GM19023 (cell line): Measurements from ENCODE around the gene BMF.
A peak's percentile ranks its signal among the peaks of the same experiment; 100 is the strongest.
"Not testable (repeated sequence)": the region's sequence is repeated elsewhere in the genome, so short reads cannot be mapped to it uniquely, and the experiment has no call there.

ENCODE experiments used
- ATAC-seq: cut with Tn5 transposase; IDR thresholded peaks from one replicate; pipeline ENCODE4 v1.9.1; 2021; ENCODE audit warnings: mild to moderate bottlenecking, moderate library complexity; ENCODE audit not compliant: unreplicated experiment

BMF gene

GRCh38 chr15:40128766-40129660, 20.3 kb upstream of the BMF start:
- ATAC-seq = no peak

DNA sequence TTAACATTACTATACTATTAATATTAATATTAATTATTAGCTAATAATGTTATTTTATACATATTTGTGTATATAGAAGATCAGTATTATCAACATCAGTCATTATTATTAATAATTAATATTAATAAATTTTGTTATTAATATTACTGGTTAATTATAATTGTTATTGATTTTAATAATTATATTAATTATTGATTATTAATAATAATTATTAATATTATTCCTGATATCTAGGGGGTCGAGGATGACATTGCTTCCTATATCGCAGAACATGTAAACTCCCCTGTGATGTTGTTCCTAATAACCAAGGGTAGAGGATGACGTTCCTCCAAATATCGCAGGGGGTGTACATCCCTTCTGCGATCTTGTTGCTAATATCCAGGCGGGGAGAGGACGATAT, 17.3 kb upstream of the BMF start:
- ATAC-seq = no peak

DNA sequence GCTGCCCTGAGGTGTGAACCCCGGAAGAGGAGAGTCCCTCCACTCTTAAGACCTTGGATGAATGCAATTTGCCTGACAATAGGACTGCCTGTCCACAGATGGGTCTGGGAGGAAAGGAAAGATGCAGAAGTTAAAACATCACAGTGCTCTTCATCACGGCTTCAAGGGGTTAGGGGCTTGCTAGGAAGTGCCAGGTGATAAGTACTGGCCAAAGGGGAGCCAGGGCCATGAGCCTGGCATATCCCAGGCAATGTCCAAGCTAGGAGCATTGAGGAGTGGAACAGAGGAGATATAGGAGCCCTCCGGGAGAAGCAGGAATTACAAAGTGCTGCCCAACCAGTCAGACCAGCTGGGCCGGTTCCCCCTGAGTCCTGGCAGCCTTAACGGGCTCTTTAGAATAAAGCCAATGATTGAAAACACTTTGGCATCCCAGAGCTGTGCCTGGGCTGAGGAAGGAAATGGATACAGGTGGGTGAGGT, 16.2 kb upstream of the BMF start:
- ATAC-seq = not testable (repeated sequence)

- not testable (repeated sequence) for ATAC-seq
Observed at GRCh38 chr15:40124333-40124732, 15.7 kb upstream of the BMF start.

DNA sequence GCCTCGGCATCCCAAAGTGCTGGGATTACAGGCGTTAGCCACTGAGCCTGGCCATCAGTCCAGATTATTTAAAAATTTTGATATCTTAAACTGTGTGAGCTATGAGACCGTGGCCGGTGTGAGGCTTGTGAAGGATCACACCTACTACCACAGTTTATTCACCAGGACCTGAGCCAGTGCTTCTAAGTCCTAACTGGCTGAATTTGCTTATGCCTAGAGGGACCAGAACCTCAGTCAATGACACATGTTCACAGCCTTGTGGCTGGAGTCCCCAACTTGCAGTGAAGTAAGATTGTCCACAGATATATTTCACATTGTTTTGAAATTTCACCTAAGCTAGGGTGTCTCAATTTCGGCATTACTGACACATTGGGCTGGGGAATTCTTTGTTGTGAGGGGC, 15.2 kb upstream of the BMF start:
- not testable (repeated sequence) for ATAC-seq

- ATAC-seq = not testable (repeated sequence)
Observed at GRCh38 chr15:40122989-40123388, 14.3 kb upstream of the BMF start.

- ATAC-seq = no peak
Observed at GRCh38 chr15:40121911-40122638, 13.4 kb upstream of the BMF start.

GRCh38 chr15:40118473-40118872, 9.8 kb upstream of the BMF start:
- ATAC-seq = no peak

DNA sequence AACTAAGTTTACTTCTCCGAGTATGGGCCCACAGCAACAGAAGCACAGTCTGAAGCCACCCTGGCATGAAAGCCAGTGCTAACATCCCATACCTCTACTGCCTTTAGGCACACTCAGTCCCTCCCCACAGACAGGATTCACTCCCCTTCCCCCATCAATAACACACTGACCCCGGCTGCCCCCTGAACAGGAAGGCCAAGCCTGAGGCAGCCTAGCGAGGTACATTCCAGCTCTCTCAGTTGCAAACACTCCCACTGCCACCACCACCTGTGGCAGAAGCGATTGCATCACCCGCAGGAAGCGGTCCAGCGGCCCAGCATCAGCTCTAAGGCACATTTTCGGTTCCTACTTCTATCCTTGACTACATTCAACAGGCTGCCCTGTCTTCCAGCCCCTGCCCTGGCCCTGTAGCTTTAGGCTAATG, 7.0 kb upstream of the BMF start:
- ATAC-seq = peak; percentile 92

- not testable (repeated sequence) for ATAC-seq
Observed at GRCh38 chr15:40115106-40115505, 6.4 kb upstream of the BMF start.

- ATAC-seq = no peak
Observed at GRCh38 chr15:40114218-40114617, 5.5 kb upstream of the BMF start.

DNA sequence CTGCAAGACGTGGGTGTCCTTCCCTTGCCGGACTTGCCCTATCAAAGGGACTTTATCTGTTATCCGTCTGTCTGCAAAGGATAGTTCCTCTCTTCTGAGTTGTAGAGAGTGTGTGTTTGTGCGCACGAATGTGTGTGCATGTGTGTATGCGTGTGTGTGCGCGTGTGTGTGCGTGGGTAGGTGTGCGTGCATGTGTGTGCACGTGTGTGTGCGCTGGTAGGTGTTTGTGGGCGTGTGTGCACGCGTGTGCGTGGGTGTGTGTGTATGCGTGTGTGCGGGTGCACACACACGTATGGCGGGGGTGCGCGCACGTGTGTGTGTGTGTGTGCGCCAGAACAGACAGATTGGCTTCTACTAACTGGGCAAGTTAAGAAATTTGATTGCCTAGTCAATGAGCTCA, 4.1 kb upstream of the BMF start:
- ATAC-seq = no peak

DNA sequence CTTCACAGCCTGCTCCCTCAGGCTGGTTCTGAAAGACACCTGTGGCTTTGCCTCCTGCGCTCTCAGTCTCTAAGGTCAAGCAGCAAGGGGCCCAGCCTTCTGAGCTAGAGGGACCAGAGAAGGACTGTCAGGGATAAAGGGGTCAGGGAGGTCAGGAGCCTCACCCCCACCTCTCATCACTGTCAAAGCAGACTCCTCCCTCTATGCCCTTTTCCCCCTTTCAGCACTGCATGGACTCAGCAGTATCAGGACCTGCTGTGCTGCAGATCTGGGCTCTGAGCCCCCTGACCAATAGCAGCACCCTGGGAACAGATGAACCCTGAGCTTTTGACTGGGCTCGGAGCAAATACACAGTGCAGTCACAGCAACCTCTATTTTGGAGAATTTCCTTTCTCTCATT, 3.2 kb upstream of the BMF start:
- no peak for ATAC-seq

DNA sequence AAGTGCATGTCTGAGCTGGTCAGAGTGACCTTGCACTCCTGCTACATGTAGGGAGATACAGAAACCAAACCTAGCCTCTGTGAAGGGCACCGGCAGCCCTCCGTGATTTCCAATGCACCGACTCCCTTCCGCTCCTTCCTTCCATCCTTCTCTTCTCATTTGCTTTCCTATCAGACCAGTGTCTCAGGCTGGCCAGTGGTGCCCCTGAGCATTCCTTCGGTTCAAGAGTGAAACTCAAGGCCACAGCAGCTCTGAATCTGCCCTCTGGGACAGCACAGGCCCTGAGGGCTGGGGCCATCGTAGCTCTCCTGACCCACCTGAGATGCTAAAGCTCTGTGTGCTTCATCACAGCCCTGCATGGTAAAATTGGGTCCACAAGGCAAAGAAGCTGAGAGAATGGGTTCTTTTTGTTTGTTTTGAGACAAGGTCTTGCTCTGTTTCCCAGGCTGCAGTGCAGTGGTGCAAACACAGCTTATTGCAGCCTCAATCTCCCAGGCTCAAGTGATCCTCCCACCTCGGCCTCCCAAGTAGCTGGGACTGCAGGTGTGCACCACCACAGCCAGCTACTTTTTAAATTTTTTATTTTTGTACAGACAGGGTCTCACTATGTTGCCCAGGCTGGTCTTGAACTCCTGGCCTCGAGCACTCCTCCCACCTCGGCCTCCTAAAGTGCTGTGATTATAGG, 2.3 kb upstream of the BMF start:
- no peak for ATAC-seq

- ATAC-seq = peak; percentile 7
Observed at GRCh38 chr15:40108061-40108854, 421 bp downstream of the BMF start.

- ATAC-seq = peak; percentile 19
Observed at GRCh38 chr15:40106203-40107161, 2.2 kb downstream of the BMF start.

GRCh38 chr15:40105517-40106202, 3.0 kb downstream of the BMF start:
- ATAC-seq = peak; percentile 26

GRCh38 chr15:40104865-40105516, 3.7 kb downstream of the BMF start:
- no peak for ATAC-seq
